Measurements from ENCODE around the gene OPTC. TPM values are rescaled to one million over a fixed set of nuclear protein-coding genes. Genes with fewer than 3 reads are reported as not detected.

Gene OPTC
- total RNA-seq, 1 donor from 2014 or later = not detected

GRCh38 chr1:203497269-203497777 lies 3.4 kb downstream of the OPTC start:
- no peaks in the 10 kb centered on the region for H3K27me3 ChIP-seq (ENCODE audit: low read depth)
- H3K27ac ChIP-seq (replicated peaks) = no peak overlapping the region
- TF ChIP-seq, protein P1, sequence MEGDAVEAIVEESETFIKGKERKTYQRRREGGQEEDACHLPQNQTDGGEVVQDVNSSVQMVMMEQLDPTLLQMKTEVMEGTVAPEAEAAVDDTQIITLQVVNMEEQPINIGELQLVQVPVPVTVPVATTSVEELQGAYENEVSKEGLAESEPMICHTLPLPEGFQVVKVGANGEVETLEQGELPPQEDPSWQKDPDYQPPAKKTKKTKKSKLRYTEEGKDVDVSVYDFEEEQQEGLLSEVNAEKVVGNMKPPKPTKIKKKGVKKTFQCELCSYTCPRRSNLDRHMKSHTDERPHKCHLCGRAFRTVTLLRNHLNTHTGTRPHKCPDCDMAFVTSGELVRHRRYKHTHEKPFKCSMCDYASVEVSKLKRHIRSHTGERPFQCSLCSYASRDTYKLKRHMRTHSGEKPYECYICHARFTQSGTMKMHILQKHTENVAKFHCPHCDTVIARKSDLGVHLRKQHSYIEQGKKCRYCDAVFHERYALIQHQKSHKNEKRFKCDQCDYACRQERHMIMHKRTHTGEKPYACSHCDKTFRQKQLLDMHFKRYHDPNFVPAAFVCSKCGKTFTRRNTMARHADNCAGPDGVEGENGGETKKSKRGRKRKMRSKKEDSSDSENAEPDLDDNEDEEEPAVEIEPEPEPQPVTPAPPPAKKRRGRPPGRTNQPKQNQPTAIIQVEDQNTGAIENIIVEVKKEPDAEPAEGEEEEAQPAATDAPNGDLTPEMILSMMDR (IDR thresholded peaks at IDR 0.05; ENCODE audit: borderline replicate concordance) = no peak
- no peak overlapping the region for H3K4me3 ChIP-seq
- no peaks in the 10 kb centered on the region for H3K4me1 ChIP-seq
- no peaks in the 10 kb centered on the region for H3K9me3 ChIP-seq (replicated peaks)
- intact Hi-C loops (cut with micrococcal nuclease) = no loop called here
- no peak for DNase-seq
- no peaks in the 10 kb centered on the region for H3K36me3 ChIP-seq

GRCh38 chr1:203499643-203500278 lies 5.8 kb downstream of the OPTC start:
- TF ChIP-seq, protein P1 (IDR thresholded peaks at IDR 0.05; ENCODE audit: borderline replicate concordance) = no peak
- Histone ChIP-seq H3K4me3 (no peak overlapping the region), H3K36me3 (no peaks in the 10 kb centered on the region), H3K27me3 (ENCODE audit: low read depth) (no peaks in the 10 kb centered on the region), H3K27ac (replicated peaks) (no peak overlapping the region), H3K4me1 (peaks cover 3% of the 10 kb centered on the region), H3K9me3 (replicated peaks) (no peaks in the 10 kb centered on the region)
- intact Hi-C loops (cut with micrococcal nuclease) = loop anchor here (10.0 kb wide), 1 partner anchor 125 kb away; the partner anchor contains the start of gene ATP2B4
- no peak for DNase-seq

DNA sequence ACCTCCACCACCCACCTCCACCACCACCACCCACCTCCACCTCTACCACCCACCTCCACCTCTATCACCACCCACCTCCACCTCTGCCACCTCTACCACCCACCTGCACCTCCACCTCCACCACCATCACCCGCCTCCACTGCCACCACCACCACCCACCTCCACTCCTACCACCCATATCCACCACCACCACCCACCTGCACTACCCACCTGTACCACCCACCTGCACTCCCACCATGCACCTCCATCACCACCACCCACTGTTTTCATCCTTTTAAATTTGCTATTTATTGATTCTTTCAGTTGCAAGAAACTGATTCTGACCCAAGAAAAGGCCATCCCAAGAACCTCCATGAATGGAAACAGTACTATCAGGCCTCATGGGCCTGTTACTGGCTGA lies 6.3 kb downstream of the OPTC start:
- Histone ChIP-seq H3K27me3 (ENCODE audit: low read depth) (no peaks in the 10 kb centered on the region), H3K4me3 (no peak overlapping the region), H3K36me3 (no peaks in the 10 kb centered on the region), H3K9me3 (replicated peaks) (no peaks in the 10 kb centered on the region), H3K4me1 (peaks cover 9% of the 10 kb centered on the region), H3K27ac (replicated peaks) (no peak overlapping the region)
- intact Hi-C loops (cut with micrococcal nuclease) = loop anchor here (10.0 kb wide), 1 partner anchor 125 kb away; the partner anchor contains the start of gene ATP2B4
- no peak for DNase-seq
- TF ChIP-seq, protein P1 (IDR thresholded peaks at IDR 0.05; ENCODE audit: borderline replicate concordance) = no peak

DNA sequence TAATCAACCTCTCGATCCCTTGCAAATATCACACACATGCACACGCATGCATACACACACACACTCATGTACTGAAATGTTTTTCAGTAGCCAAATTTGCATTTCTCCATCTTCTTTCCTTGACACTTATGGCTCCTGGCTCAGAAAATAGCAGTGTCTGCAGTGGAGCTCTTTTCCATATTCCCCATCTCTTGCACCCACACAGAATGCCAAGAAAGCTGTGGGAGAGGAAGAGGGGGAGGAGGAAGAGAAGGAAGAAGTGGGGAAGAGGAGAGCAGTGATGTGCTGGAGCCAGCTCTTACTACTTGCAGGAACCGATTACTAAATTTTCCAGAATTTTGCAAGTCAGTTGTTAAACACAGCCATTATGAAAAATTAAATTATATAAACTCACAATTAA lies 9.9 kb downstream of the OPTC start:
- DNase-seq = no peak
- intact Hi-C loops (cut with micrococcal nuclease) = loop anchor here (2.0 to 10.0 kb wide), 2 partner anchors 121 to 193 kb away; partner anchors contain the start of gene ATP2B4

DNA sequence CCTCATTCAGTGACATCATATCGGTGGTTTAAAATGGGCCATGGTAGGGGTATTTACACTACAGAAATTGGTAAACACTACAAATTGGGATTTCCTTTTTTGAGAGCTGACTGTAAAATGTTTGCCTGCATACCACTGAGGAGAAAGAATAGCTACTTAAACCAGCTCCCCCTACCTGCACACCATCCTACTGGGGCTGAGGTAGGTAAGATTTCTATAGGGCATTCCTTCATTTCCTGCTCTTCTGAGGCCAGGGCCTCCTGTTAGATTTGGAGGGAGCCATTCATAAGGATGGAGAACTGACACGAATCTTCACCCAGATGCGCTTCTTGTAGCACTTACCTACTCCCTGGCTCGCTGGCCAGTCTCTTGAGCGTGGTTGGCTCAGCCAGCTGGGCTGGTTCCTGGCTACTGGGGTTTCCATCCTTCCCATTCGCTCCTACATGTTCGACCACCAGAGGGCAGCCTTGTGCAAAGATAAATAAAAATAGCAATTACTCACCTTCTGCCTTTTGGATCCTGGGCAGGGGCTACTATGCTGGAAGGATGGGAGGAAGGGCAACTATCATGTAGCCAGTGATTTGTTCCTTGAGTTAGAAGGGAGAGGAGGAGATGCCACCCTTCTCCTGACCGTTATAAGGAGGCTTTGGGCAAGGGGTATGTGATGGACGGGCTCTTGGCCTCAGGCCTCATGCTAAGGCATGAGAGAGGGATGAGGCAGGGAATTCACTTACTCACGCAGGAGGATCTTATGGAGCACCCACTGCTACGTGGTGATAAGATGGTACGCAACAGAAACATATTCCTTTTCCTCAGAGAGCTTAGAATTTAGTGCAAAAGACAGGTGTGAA lies 10.7 kb downstream of the OPTC start:
- no peaks in the 10 kb centered on the region for H3K36me3 ChIP-seq
- H3K4me1 ChIP-seq = peaks cover 42% of the 10 kb centered on the region
- intact Hi-C loops (cut with micrococcal nuclease) = loop anchor here (2.0 to 10.0 kb wide), 2 partner anchors 120 to 192 kb away; partner anchors contain the start of gene ATP2B4
- H3K4me3 ChIP-seq = no peak overlapping the region
- TF ChIP-seq, protein P1 (IDR thresholded peaks at IDR 0.05; ENCODE audit: borderline replicate concordance) = peak; percentile 90
- H3K9me3 ChIP-seq (replicated peaks) = no peaks in the 10 kb centered on the region
- H3K27me3 ChIP-seq (ENCODE audit: low read depth) = no peaks in the 10 kb centered on the region
- H3K27ac ChIP-seq (replicated peaks) = no peak overlapping the region
- peak; percentile 80 for DNase-seq

More for the DNA sequence above, 9.9 kb downstream of the OPTC start:
- no peak overlapping the region for H3K27ac ChIP-seq (replicated peaks)
- no peaks in the 10 kb centered on the region for H3K9me3 ChIP-seq (replicated peaks)
- TF ChIP-seq, protein P1 (IDR thresholded peaks at IDR 0.05; ENCODE audit: borderline replicate concordance) = no peak
- no peaks in the 10 kb centered on the region for H3K36me3 ChIP-seq
- H3K4me1 ChIP-seq = peaks cover 34% of the 10 kb centered on the region
- no peak overlapping the region for H3K4me3 ChIP-seq
- H3K27me3 ChIP-seq (ENCODE audit: low read depth) = no peaks in the 10 kb centered on the region

Data from left ventricle myocardium inferior (tissue), 1 donor.